K562 (cell line): ENCODE measurements around the gene ART1. TPM values are rescaled to one million over a fixed set of nuclear protein-coding genes. Genes with fewer than 3 reads are reported as not detected.
A peak's percentile ranks its signal among the peaks of the same experiment; 100 is the strongest.

ENCODE experiments used
- ATAC-seq: fragments of 200-7000 bp; cut with Tn5 transposase; 3 replicates; pipeline ENCODE4 v1.9.1; 2020; ENCODE audit warnings: moderate library complexity
- BruUV-seq: library from RNA; stranded (reverse); fragments of 400-500 nt; replicated peaks from 2 replicates; lab custom pipeline; 2021; lab: Mats Ljungman, UMichigan
- CTCF ChIA-PET: fragments of 300-600 bp; formaldehyde crosslinking; extraction: SDS; loops from one replicate; lab custom pipeline; 2021; ENCODE audit warnings: low intra/inter-chr PET ratio; lab: Yijun Ruan, JAX
- POLR2A ChIA-PET: fragments of 300-600, 350-650 bp; sonication (Branson Sonifier 250); formaldehyde crosslinking; extraction: SDS; loops from one replicate; lab custom pipeline; 2021; ENCODE audit warnings: antibody characterized with exemption, inconsistent platforms; lab: Yijun Ruan, JAX
- DNase-seq, 4 experiments: peaks; one replicate each; pipeline versions ENCODE4 v3.0.0 to v3.0.0-alpha.2; 2011 to 2018; ENCODE audit warnings: low spot score in 3 of 4, mixed read lengths in 3 of 4; ENCODE audit errors: extremely low read depth in 1 of 4
- FAIRE-seq: peaks from 2 replicates; lab custom pipeline; 2011; peaks lifted over from hg19 to GRCh38; lab: Jason Lieb, UNC
- H2AFZ ChIP-seq: 2 replicates; pipeline ENCODE4 v1.6.0; 2011; ENCODE audit warnings: low read depth, low read length, control low read depth, inconsistent platforms
- H3K27ac ChIP-seq: fragments of 200-600 bp; 3 replicates; pipeline ENCODE4 v1.8.0; 2011; ENCODE audit warnings: low read depth, mild to moderate bottlenecking, control low read depth, inconsistent platforms, low read length, moderate library complexity, mixed read lengths; ENCODE audit errors: extremely low read depth
- H3K27me3 ChIP-seq, 2 experiments: fragments of 300-600 bp in 1 of 2; 2 replicates in 1 of 2; 3 replicates in 1 of 2; pipeline versions ENCODE4 v1.6.0 to v1.8.0; 2011; ENCODE audit warnings: inconsistent platforms in 2 of 2, low read length in 2 of 2, mild to moderate bottlenecking in 1 of 2, mixed read lengths in 1 of 2, moderate library complexity in 1 of 2; ENCODE audit not compliant: control insufficient read depth in 2 of 2, insufficient read depth in 2 of 2
- H3K36me3 ChIP-seq: fragments of 300-600 bp; 3 replicates; pipeline ENCODE4 v1.8.0; 2011; ENCODE audit warnings: mild to moderate bottlenecking, low read length, inconsistent platforms; ENCODE audit not compliant: control insufficient read depth, insufficient read depth
- H3K4me1 ChIP-seq, 2 experiments: fragments of 200-600 bp in 1 of 2; replicated peaks in 1 of 2; 2 replicates in 1 of 2; 3 replicates in 1 of 2; pipeline versions ENCODE4 v1.5.1 to v1.8.0; 2011; ENCODE audit warnings: inconsistent platforms in 2 of 2, low read length in 2 of 2, mild to moderate bottlenecking in 1 of 2, mixed read lengths in 1 of 2, moderate library complexity in 1 of 2; ENCODE audit not compliant: control insufficient read depth in 2 of 2, insufficient read depth in 2 of 2
- H3K4me2 ChIP-seq: 2 replicates; pipeline ENCODE4 v1.6.1; 2011; ENCODE audit warnings: low read length, control low read depth, inconsistent platforms, mixed read lengths; ENCODE audit not compliant: insufficient read depth
- H3K4me3 ChIP-seq: fragments of 200-600 bp; sonication (generic), shearing (Covaris generic); 2 replicates; pipeline ENCODE4 v1.5.1; 2016; ENCODE audit warnings: control low read depth, inconsistent platforms
- H3K79me2 ChIP-seq: fragments of 200-600 bp; 3 replicates; pipeline ENCODE4 v1.8.0; 2011; ENCODE audit warnings: low read length, inconsistent platforms; ENCODE audit not compliant: control insufficient read depth, insufficient read depth
- H3K9ac ChIP-seq, 2 experiments: 2 replicates each; pipeline versions ENCODE4 v1.6.0 to v1.6.1; 2011; ENCODE audit warnings: low read depth in 2 of 2, low read length in 2 of 2, control low read depth in 1 of 2, inconsistent platforms in 1 of 2, mild to moderate bottlenecking in 1 of 2, mixed read lengths in 1 of 2; ENCODE audit not compliant: insufficient read depth in 1 of 2
- H3K9me1 ChIP-seq: one replicate; pipeline ENCODE4 v1.6.0; 2011; ENCODE audit warnings: inconsistent platforms, mild to moderate bottlenecking, low read length, moderate library complexity; ENCODE audit not compliant: control insufficient read depth, insufficient read depth
- H3K9me3 ChIP-seq: replicated peaks from 2 replicates; pipeline ENCODE4 v1.5.1; 2011; ENCODE audit warnings: low read depth, low read length, inconsistent platforms; ENCODE audit not compliant: control insufficient read depth, insufficient read depth
- H4K20me1 ChIP-seq: replicated peaks from 2 replicates; pipeline ENCODE4 v1.6.1; 2011; ENCODE audit warnings: low read length, inconsistent platforms, mixed read lengths; ENCODE audit not compliant: control insufficient read depth, insufficient read depth
- MCM5 ChIP-seq: fragments of 450-650 bp; IDR thresholded peaks from 2 replicates; pipeline ENCODE4 v1.6.1; 2016; ENCODE audit warnings: low read depth
- NFIC ChIP-seq: fragments of 450-650 bp; IDR thresholded peaks from 2 replicates; pipeline ENCODE4 v1.6.1; 2017; ENCODE audit warnings: mild to moderate bottlenecking, inconsistent platforms
- SRF ChIP-seq, 2 experiments: fragments of 250-450, 450-650 bp in 1 of 2; sonication (Bioruptor Pico) in 1 of 2; sonication (generic) in 1 of 2; formaldehyde crosslinking; IDR thresholded peaks; 2 replicates each; pipeline versions ENCODE4 v1.5.0 to v1.5.1; 2020 to 2022; ENCODE audit warnings: mild to moderate bottlenecking in 1 of 2, missing genetic modification reagents in 1 of 2
- TEAD2 ChIP-seq: fragments of 450-650 bp; IDR thresholded peaks from 2 replicates; pipeline ENCODE4 v1.6.1; 2016; ENCODE audit warnings: missing genetic modification characterization, control low read depth, missing compliant biosample characterization
- ZNF707 ChIP-seq: fragments of 250-450 bp; sonication (Bioruptor Pico); conservative IDR thresholded peaks from 2 replicates; pipeline ENCODE4 v1.8.0; 2022; ENCODE audit warnings: inconsistent platforms, mild to moderate bottlenecking, moderate library complexity
- WGBS: fragments of 100-300 bp; shearing (Covaris generic); methylation state at CpG from one replicate; pipeline ENCODE4 v1.1.6; 2016; ENCODE audit warnings: low coverage, mixed read lengths; ENCODE audit not compliant: insufficient coverage; ENCODE audit errors: missing lambda C conversion rate; 5-methylcytosine and 5-hydroxymethylcytosine counted together
- in situ Hi-C: fragments of 300-500 bp; cut with MboI; formaldehyde crosslinking; loops from 4 replicates; pipeline ENCODE4 v1.15.0; 2018; ENCODE audit warnings: inconsistent platforms, mixed read lengths
- intact Hi-C: fragments of 100-400 bp; cut with micrococcal nuclease; formaldehyde crosslinking; loops from 2 replicates; pipeline ENCODE4 v1.14.2; 2022
- polyA plus RNA-seq, 8 experiments: library from polyadenylated mRNA; depleted of rRNA in 4 of 8; stranded (reverse) in 5 of 8; unstranded in 3 of 8; fragments of >200 nt; fragmentation: Nextera tagmentation in 2 of 8; fragmentation: Illumina TruSeq in 1 of 8; extraction: Ambion mirVana in 2 of 8; extraction: Trizol in 1 of 8; gene quantifications; 2 replicates each; pipeline versions ENCODE4 v1.2.1 to v1.2.3, GENCODE V29; 2011 to 2014; ENCODE audit warnings: inconsistent platforms in 1 of 8, missing spikeins in 1 of 8
- total RNA-seq, 7 experiments: library from RNA; depleted of rRNA in 6 of 7; stranded (reverse); fragments of >200 nt in 6 of 7; fragmentation: Illumina TruSeq in 2 of 7; extraction: Trizol in 2 of 7; gene quantifications; 2 replicates each; pipeline versions ENCODE4 v1.2.1 to v1.2.3, GENCODE V29; 2011 to 2021; ENCODE audit warnings: low replicate concordance in 1 of 7

ART1 gene
- total and polyA plus RNA-seq, 9 of the 15 experiments (the other 6 are each of a cell fraction or from before 2014, with no cell fraction given), result not detected

GRCh38 chr11:3658252-3658651 lies 13.3 kb downstream of the ART1 start:
- Histone ChIP-seq H3K9me1 (no peaks in the 10 kb centered on the region), H3K27me3 (peaks cover 32 to 37% of the 10 kb centered on the region in 2 experiments), H3K36me3 (no peaks in the 10 kb centered on the region), H3K4me1 (peaks cover 3 to 5% of the 10 kb centered on the region in 2 experiments; a peak in 4 of 5 replicates), H3K27ac (no peak overlapping the region), H3K9me3 (no peaks in the 10 kb centered on the region), H3K79me2 (no peaks in the 10 kb centered on the region), H3K4me3 (no peak overlapping the region), H4K20me1 (peaks cover 7% of the 10 kb centered on the region; the same call in 1 of the 2 replicates), H2AFZ (no peak overlapping the region), H3K9ac (no peak overlapping the region; a peak in 1 of 4 replicates), H3K4me2 (no peak overlapping the region)
- 2% methylated on average over 7 of the region's 8 CpGs for WGBS
- BruUV-seq, result no TSS peak
- ATAC-seq (no peak), DNase-seq (no peak), FAIRE-seq (no peak)
- CTCF ChIA-PET, result no interaction called here
- intact Hi-C loops, result no loop called here
- TF ChIP-seq ZNF707 (CRISPR knock-in tag) (peak; percentile 74), TEAD2 (tag) (no peak), MCM5 (no peak)
- POLR2A ChIA-PET, result no interaction called here
- in situ Hi-C loops, result no loop called here

- ATAC-seq, result no peak
- 13% methylated on average over 29 of the region's 33 CpGs for WGBS
- TF ChIP-seq NFIC (peak; percentile 58), SRF (CRISPR knock-in tag; IDR thresholded peaks at IDR 0.05) (no peak)
- H3K36me3 ChIP-seq, result no peaks in the 10 kb centered on the region
- no peak overlapping the region for H3K4me3 ChIP-seq
- no peaks in the 10 kb centered on the region for H3K9me3 ChIP-seq
- in situ Hi-C loops (no loop called here), intact Hi-C loops (no loop called here)
- peaks cover 7% of the 10 kb centered on the region; the same call in 1 of the 2 replicates for H4K20me1 ChIP-seq
- peaks cover 0 to 5% of the 10 kb centered on the region in 2 experiments; a peak in 2 of 5 replicates for H3K4me1 ChIP-seq
- FAIRE-seq, result no peak
- no peak overlapping the region for H2AFZ ChIP-seq
- no peak overlapping the region for H3K27ac ChIP-seq
- no peaks in the 10 kb centered on the region for H3K9me1 ChIP-seq
- ChIA-PET POLR2A (interaction anchor here (0.7 to 1.2 kb wide), 3 partner anchors 11 to 520 kb away, joined by 3 to 5 read pairs (median 3); partner anchors contain the start of gene CHRNA10), CTCF (no interaction called here)
- no peaks in the 10 kb centered on the region for H3K79me2 ChIP-seq
- H3K9ac ChIP-seq, result peak overlapping the region in 1 of 2 experiments; percentile 36; a peak in 1 of 4 replicates
- peaks cover 32 to 37% of the 10 kb centered on the region in 2 experiments for H3K27me3 ChIP-seq
- BruUV-seq, result no TSS peak
- no peak overlapping the region for H3K4me2 ChIP-seq
- no peak for DNase-seq
Observed at GRCh38 chr11:3659595-3660515, 14.9 kb downstream of the ART1 start.
